GM12878 (cell line): Measurements from ENCODE around the gene SNX30. TPM values are rescaled to one million over a fixed set of nuclear protein-coding genes. Genes with fewer than 3 reads are reported as not detected.
A peak's percentile ranks its signal among the peaks of the same experiment; 100 is the strongest.

Source experiments
- ATAC-seq: fragments of 200-7000 bp; cut with Tn5 transposase; 3 replicates; pipeline ENCODE4 v1.9.1; 2020; ENCODE audit warnings: mild to moderate bottlenecking, moderate library complexity
- BruUV-seq: library from RNA; stranded (reverse); fragments of 400-500 nt; replicated peaks from 2 replicates; lab custom pipeline; 2021; lab: Mats Ljungman, UMichigan
- CTCF ChIA-PET: fragments of 300-600 bp; sonication (Branson Sonifier 250); formaldehyde crosslinking; extraction: SDS; loops from one replicate; lab custom pipeline; 2021; ENCODE audit warnings: inconsistent platforms; lab: Yijun Ruan, JAX
- POLR2A ChIA-PET: fragments of 350-600 bp; formaldehyde crosslinking; extraction: SDS; loops from one replicate; lab custom pipeline; 2021; ENCODE audit warnings: inconsistent platforms; lab: Charles Lee
- RAD21 ChIA-PET: fragments of 300-600 bp; sonication (Branson Sonifier 250); formaldehyde crosslinking; loops from one replicate; lab custom pipeline; 2023; ENCODE audit warnings: antibody characterized with exemption; ENCODE audit not compliant: unreplicated experiment; lab: Charles Lee
- SMC1A ChIA-PET: fragments of 300-600 bp; sonication (Branson Sonifier 250); formaldehyde crosslinking; loops from one replicate; lab custom pipeline; 2023; ENCODE audit not compliant: unreplicated experiment, uncharacterized antibody; lab: Charles Lee
- DNase-seq: peaks from one replicate; pipeline ENCODE4 v3.0.0-alpha.2; 2011; ENCODE audit warnings: low read depth, low spot score
- FAIRE-seq: peaks from 3 replicates; lab custom pipeline; 2011; peaks lifted over from hg19 to GRCh38; lab: Jason Lieb, UNC
- H2AFZ ChIP-seq: 2 replicates; pipeline ENCODE4 v1.6.0; 2011; ENCODE audit warnings: low read depth, low read length, control low read depth; ENCODE audit not compliant: control insufficient read depth
- H3K27ac ChIP-seq: 2 replicates; pipeline ENCODE4 v1.5.1; 2011; ENCODE audit warnings: control low read depth; ENCODE audit not compliant: control insufficient read depth, insufficient read depth
- H3K27me3 ChIP-seq, 2 experiments: replicated peaks in 1 of 2; 2 replicates each; pipeline versions ENCODE4 v1.6.0 to v1.6.1; 2011; ENCODE audit warnings: low read length in 1 of 2; ENCODE audit not compliant: control insufficient read depth in 2 of 2, insufficient read depth in 2 of 2
- H3K36me3 ChIP-seq, 2 experiments: 2 replicates each; pipeline ENCODE4 v1.5.1; 2011; ENCODE audit warnings: low read length in 1 of 2; ENCODE audit not compliant: control insufficient read depth in 2 of 2, insufficient read depth in 2 of 2
- H3K4me1 ChIP-seq: 2 replicates; pipeline ENCODE4 v1.6.1; 2011; ENCODE audit warnings: mild to moderate bottlenecking, low read length, moderate library complexity, mixed read lengths; ENCODE audit not compliant: control insufficient read depth, insufficient read depth
- H3K4me2 ChIP-seq: 2 replicates; pipeline ENCODE4 v1.6.0; 2011; ENCODE audit warnings: control low read depth; ENCODE audit not compliant: control insufficient read depth, insufficient read depth
- H3K4me3 ChIP-seq: fragments of 200-600 bp; sonication (generic); 2 replicates; pipeline ENCODE4 v1.5.1; 2016
- H3K79me2 ChIP-seq: 2 replicates; pipeline ENCODE4 v1.6.0; 2011; ENCODE audit warnings: low read length; ENCODE audit not compliant: control insufficient read depth, insufficient read depth
- H3K9ac ChIP-seq: 2 replicates; pipeline ENCODE4 v1.8.0; 2011; ENCODE audit warnings: low read length, control low read depth, mixed read lengths; ENCODE audit not compliant: control insufficient read depth, insufficient read depth
- H3K9me3 ChIP-seq: replicated peaks from 3 replicates; pipeline ENCODE4 v1.5.1; 2011; ENCODE audit warnings: mild to moderate bottlenecking, low read length; ENCODE audit not compliant: control insufficient read depth, insufficient read depth
- H4K20me1 ChIP-seq: 2 replicates; pipeline ENCODE4 v1.6.0; 2011; ENCODE audit not compliant: control insufficient read depth, insufficient read depth
- ASH2L ChIP-seq: fragments of 300-600, 200-600 bp; sonication (generic); IDR thresholded peaks from 2 replicates; pipeline ENCODE4 v1.6.1; 2017; ENCODE audit warnings: low read depth, mild to moderate bottlenecking, borderline replicate concordance
- ATF3 ChIP-seq: IDR thresholded peaks from 2 replicates; pipeline ENCODE4 v1.6.1; 2011; ENCODE audit warnings: low read depth, mild to moderate bottlenecking, low read length, moderate library complexity, borderline replicate concordance; ENCODE audit errors: extremely low read depth
- ATF7 ChIP-seq: fragments of 450-650 bp; IDR thresholded peaks from 2 replicates; pipeline ENCODE4 v1.6.1; 2016; ENCODE audit warnings: low read depth, mild to moderate bottlenecking
- BACH1 ChIP-seq: fragments of 450-650 bp; IDR thresholded peaks from 2 replicates; pipeline ENCODE4 v1.6.1; 2017; ENCODE audit warnings: mild to moderate bottlenecking, borderline replicate concordance
- BCL11A ChIP-seq: IDR thresholded peaks from 2 replicates; pipeline ENCODE4 v1.6.1; 2011; ENCODE audit warnings: low read depth, low read length
- CEBPB ChIP-seq, 2 experiments: fragments of 150-350 bp in 1 of 2; IDR thresholded peaks; 2 replicates each; pipeline ENCODE4 v1.6.1; 2012 to 2014; ENCODE audit warnings: low read depth in 2 of 2, low read length in 2 of 2, borderline replicate concordance in 1 of 2, inconsistent platforms in 1 of 2
- CTCF ChIP-seq, 3 experiments: IDR thresholded peaks in 2 of 3; conservative IDR thresholded peaks in 1 of 3; 2 replicates each; pipeline ENCODE4 v1.5.1; 2011; ENCODE audit warnings: low read depth in 3 of 3, low read length in 3 of 3, mild to moderate bottlenecking in 3 of 3, control low read depth in 2 of 3, moderate library complexity in 2 of 3, inconsistent platforms in 1 of 3, mixed read lengths in 1 of 3; ENCODE audit not compliant: control insufficient read depth in 2 of 3, insufficient read depth in 1 of 3; ENCODE audit errors: extremely low read depth in 1 of 3
- DPF2 ChIP-seq: fragments of 450-650 bp; IDR thresholded peaks from 2 replicates; pipeline ENCODE4 v1.6.1; 2017; ENCODE audit warnings: mild to moderate bottlenecking
- FOS ChIP-seq: IDR thresholded peaks from 3 replicates; pipeline ENCODE4 v1.6.1; 2011; ENCODE audit warnings: borderline replicate concordance; ENCODE audit not compliant: insufficient read length; ENCODE audit errors: extremely low read depth
- FOXK2 ChIP-seq: fragments of 450-650 bp; IDR thresholded peaks from 2 replicates; pipeline ENCODE4 v1.6.1; 2017; ENCODE audit warnings: mild to moderate bottlenecking, moderate library complexity
- FOXM1 ChIP-seq: IDR thresholded peaks from 2 replicates; pipeline ENCODE4 v1.6.1; 2012; ENCODE audit warnings: low read depth, mild to moderate bottlenecking, inconsistent platforms, low read length, moderate library complexity
- HDGF ChIP-seq: fragments of 450-650 bp; IDR thresholded peaks from 2 replicates; pipeline ENCODE4 v1.6.1; 2016; ENCODE audit warnings: antibody characterized with exemption
- IKZF2 ChIP-seq, 2 experiments: fragments of 450-650 bp; IDR thresholded peaks; 2 replicates each; pipeline ENCODE4 v1.6.1; 2017; ENCODE audit warnings: mild to moderate bottlenecking in 2 of 2, moderate library complexity in 2 of 2
- NR2F1 ChIP-seq: fragments of 450-650 bp; conservative IDR thresholded peaks from 2 replicates; pipeline ENCODE4 v1.6.1; 2017; ENCODE audit warnings: mild to moderate bottlenecking
- NRF1 ChIP-seq: conservative IDR thresholded peaks from 2 replicates; pipeline ENCODE4 v1.6.1; 2011; ENCODE audit warnings: mild to moderate bottlenecking, low read depth, low read length, improper control_type of control experiment
- POLR2AphosphoS2 ChIP-seq: IDR thresholded peaks from 2 replicates; pipeline ENCODE4 v1.6.1; 2011; ENCODE audit warnings: low read depth, mild to moderate bottlenecking, low read length, improper control_type of control experiment, moderate library complexity
- PRDM15 ChIP-seq: fragments of 450-650 bp; formaldehyde crosslinking; IDR thresholded peaks from 2 replicates; pipeline ENCODE4 v1.4.0; 2020; ENCODE audit warnings: mild to moderate bottlenecking, moderate library complexity
- SUZ12 ChIP-seq: fragments of 200-600 bp; sonication (generic); IDR thresholded peaks from one replicate; pipeline ENCODE4 v1.6.1; 2018; ENCODE audit warnings: antibody characterized with exemption, mild to moderate bottlenecking; ENCODE audit not compliant: unreplicated experiment
- USF2 ChIP-seq: IDR thresholded peaks from 2 replicates; pipeline ENCODE4 v1.6.1; 2011; ENCODE audit warnings: low read depth, low read length, improper control_type of control experiment, borderline replicate concordance
- WGBS: methylation state at CpG from one replicate; pipeline ENCODE4 v1.1.6; 2016; ENCODE audit warnings: low lambda C conversion rate; ENCODE audit not compliant: insufficient replicate concordance, insufficient coverage; ENCODE audit errors: missing lambda C conversion rate; 5-methylcytosine and 5-hydroxymethylcytosine counted together
- in situ Hi-C: fragments of 300-500 bp; cut with MboI; formaldehyde crosslinking; loops from 9 replicates; pipeline ENCODE4 v1.14.3; 2018; ENCODE audit warnings: mixed read lengths
- intact Hi-C: fragments of 100-400 bp; cut with micrococcal nuclease; formaldehyde crosslinking; loops from one replicate; pipeline ENCODE4 v1.14.2; 2022; ENCODE audit not compliant: unreplicated experiment
- polyA plus RNA-seq, 11 experiments: library from polyadenylated mRNA; depleted of rRNA in 4 of 11; unstranded in 6 of 11; stranded (reverse) in 5 of 11; fragments of >200 nt; fragmentation: Nextera tagmentation in 4 of 11; fragmentation: Illumina TruSeq in 1 of 11; extraction: Ambion mirVana in 4 of 11; extraction: Trizol in 1 of 11; gene quantifications; 1 replicate in 1 of 11; 2 replicates in 10 of 11; pipeline versions ENCODE4 v1.2.1 to v1.2.3, GENCODE V29; 2011 to 2016; ENCODE audit warnings: inconsistent platforms in 2 of 11, missing spikeins in 2 of 11, low read depth in 1 of 11
- total RNA-seq, 4 experiments: library from RNA; depleted of rRNA in 3 of 4; stranded (reverse); fragments of >200 nt in 3 of 4; fragmentation: Illumina TruSeq in 1 of 4; extraction: Trizol in 1 of 4; gene quantifications; 2 replicates each; pipeline versions ENCODE4 v1.2.1 to v1.2.3, GENCODE V29; 2013 to 2021

The SNX30 gene
- total and polyA plus RNA-seq, 10 of the 15 experiments (the other 5 are each of a cell fraction or from before 2014, with no cell fraction given): 0.53 to 4.0 (median 1.5) TPM

- no peak for TF ChIP-seq USF2
- TF ChIP-seq IKZF2 (IDR thresholded peaks at IDR 0.05): no peak
- TF ChIP-seq NR2F1: no peak
- TF ChIP-seq CEBPB (IDR thresholded peaks at IDR 0.05; ENCODE audit: borderline replicate concordance in 1 of 2, low read depth in 2 of 2, low read length in 2 of 2): no peak
- TF ChIP-seq CTCF (IDR thresholded peaks at IDR 0.05 in 2 of 3, conservative IDR thresholded peaks at IDR 0.05 in 1 of 3; ENCODE audit: control insufficient read depth in 2 of 3, extremely low read depth in 1 of 3, insufficient read depth in 1 of 3, low read depth in 3 of 3, low read length in 3 of 3): no peak
- TF ChIP-seq SUZ12: no peak
- TF ChIP-seq DPF2: no peak
- no peak for TF ChIP-seq FOXK2
- no peak for TF ChIP-seq BCL11A
- no peak for TF ChIP-seq FOXM1
- no peak for TF ChIP-seq HDGF
- TF ChIP-seq FOS: no peak
These were observed 21.6 kb downstream of the SNX30 start (continued) for GRCh38 chr9:112772215-112772509.

- in situ Hi-C loops (no loop called here), intact Hi-C loops (no loop called here)
- H3K4me1 ChIP-seq: peaks cover 28% of the 10 kb centered on the region
- H3K36me3 ChIP-seq: no peaks in the 10 kb centered on the region
- no peak overlapping the region for H3K9ac ChIP-seq
- ChIA-PET POLR2A (no interaction called here), RAD21 (no interaction called here), SMC1A (no interaction called here), CTCF (interaction anchor here (0.6 kb wide), 1 partner anchor 161 kb away, joined by 3 read pairs; no protein-coding TSS in a partner anchor)
- 66% methylated on average over 4 of the region's 4 CpGs for WGBS
- DNase-seq: no peak
- no peak overlapping the region for H2AFZ ChIP-seq
- 0 out of 2 replicates have a peak, but pooled peaks cover 6% of the 10 kb centered on the region for H4K20me1 ChIP-seq
- H3K9me3 ChIP-seq: no peaks in the 10 kb centered on the region
- no peak for FAIRE-seq
- H3K27ac ChIP-seq: no peak overlapping the region
- H3K79me2 ChIP-seq: no peaks in the 10 kb centered on the region
- peak overlapping the region; percentile 35; the same call in 1 of the 2 replicates for H3K4me2 ChIP-seq
- ATAC-seq: no peak
- BruUV-seq: no TSS peak
- H3K4me3 ChIP-seq: no peak overlapping the region
- peaks cover 0 to 2% of the 10 kb centered on the region in 2 experiments; a peak in 2 of 4 replicates for H3K27me3 ChIP-seq
- TF ChIP-seq POLR2AphosphoS2 (no peak), PRDM15 (CRISPR knock-in tag) (no peak), BACH1 (no peak), ATF3 (no peak), ATF7 (no peak), NRF1 (no peak), ASH2L (no peak)
These were observed 22.0 kb downstream of the SNX30 start for GRCh38 chr9:112772551-112772950.
